ENCODE results near the gene RAI14.

RAI14 gene

DNA sequence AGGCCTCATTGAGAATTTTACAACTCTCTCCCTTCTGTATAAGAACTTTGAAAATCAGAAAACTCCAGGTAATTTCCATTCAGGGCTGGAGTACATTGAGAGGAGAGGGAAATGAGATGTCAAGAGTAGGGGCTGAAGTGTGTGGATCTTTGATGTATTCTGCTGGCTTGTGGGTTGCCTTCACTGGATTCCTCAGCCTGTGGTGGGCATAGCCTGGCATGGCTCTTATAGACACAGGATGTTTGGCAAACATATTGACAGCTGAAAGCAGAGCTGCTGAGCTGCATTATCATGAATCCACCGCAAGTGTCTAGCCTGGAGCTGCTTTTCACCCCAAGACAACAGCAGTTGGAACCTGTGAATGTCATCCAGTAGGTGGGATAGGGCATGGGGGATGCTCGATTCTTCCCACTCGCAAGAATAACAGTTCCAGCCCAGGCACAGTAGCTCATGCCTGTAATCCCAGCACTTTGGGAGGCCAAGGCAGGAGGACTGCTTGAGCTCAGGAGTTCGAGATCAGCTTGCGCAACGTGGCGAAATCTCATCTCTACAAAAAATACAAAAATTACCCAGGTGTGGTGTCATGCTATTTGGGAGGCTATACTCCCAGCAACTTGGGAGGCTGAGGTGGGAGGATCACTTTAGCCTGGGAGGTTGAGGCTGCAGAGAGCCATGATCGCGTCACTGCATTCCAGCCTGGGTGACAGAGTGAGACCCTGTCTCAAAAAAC, 146.9 kb downstream of the RAI14 start:
- TF ChIP-seq, protein P1, sequence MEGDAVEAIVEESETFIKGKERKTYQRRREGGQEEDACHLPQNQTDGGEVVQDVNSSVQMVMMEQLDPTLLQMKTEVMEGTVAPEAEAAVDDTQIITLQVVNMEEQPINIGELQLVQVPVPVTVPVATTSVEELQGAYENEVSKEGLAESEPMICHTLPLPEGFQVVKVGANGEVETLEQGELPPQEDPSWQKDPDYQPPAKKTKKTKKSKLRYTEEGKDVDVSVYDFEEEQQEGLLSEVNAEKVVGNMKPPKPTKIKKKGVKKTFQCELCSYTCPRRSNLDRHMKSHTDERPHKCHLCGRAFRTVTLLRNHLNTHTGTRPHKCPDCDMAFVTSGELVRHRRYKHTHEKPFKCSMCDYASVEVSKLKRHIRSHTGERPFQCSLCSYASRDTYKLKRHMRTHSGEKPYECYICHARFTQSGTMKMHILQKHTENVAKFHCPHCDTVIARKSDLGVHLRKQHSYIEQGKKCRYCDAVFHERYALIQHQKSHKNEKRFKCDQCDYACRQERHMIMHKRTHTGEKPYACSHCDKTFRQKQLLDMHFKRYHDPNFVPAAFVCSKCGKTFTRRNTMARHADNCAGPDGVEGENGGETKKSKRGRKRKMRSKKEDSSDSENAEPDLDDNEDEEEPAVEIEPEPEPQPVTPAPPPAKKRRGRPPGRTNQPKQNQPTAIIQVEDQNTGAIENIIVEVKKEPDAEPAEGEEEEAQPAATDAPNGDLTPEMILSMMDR (IDR thresholded peaks at IDR 0.05; ENCODE audit: control extremely low read depth, extremely low read depth, low read depth, missing control alignments): no peak
- no peak for DNase-seq (ENCODE audit: extremely low spot score)
- POLR2A ChIA-PET: no interaction called here
- CTCF ChIA-PET: interaction anchor here (0.5 to 1.5 kb wide), 4 partner anchors 11 to 279 kb away, joined by 3 to 7 read pairs (median 4); no protein-coding TSS in a partner anchor

DNA sequence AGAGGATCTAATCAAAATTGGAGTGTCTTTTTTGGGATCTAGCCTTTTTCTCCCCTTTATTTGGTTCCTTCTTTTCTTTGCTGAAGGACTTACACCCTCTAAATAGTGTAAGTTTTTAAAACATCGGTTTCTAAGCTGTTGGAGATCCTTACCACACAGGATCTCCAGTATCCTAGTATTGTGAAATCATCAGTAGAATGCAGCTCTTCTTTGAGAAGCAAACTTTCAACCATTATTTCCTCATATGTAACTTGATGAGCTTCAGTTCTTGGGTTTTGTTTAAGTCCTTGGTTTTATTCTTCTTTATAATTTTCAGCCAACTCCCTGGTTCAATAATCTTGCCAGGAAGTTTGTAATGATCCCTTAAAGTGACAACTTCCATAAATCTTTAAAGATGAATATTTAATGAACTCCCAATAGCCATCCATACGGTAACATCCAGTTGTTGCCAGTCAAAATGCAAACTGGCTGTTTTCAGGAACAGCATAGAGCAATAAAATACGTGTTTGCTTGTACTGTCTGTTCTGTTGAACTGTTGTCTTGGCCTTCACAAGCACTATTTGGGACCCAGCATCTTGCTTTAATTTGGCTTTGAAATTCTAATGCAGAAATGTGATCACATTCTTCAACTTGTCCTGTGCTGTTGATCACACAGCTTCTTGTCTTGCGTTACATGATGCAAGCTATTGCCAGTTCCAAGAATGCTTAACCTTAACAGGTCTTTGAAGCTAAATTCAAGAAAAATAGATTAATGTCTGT, 148.0 kb downstream of the RAI14 start:
- CTCF ChIA-PET: interaction anchor here (1.0 to 1.4 kb wide), 4 partner anchors 10 to 281 kb away, joined by 3 to 7 read pairs (median 3); no protein-coding TSS in a partner anchor
- DNase-seq (ENCODE audit: extremely low spot score): no peak
- POLR2A ChIA-PET: no interaction called here
- TF ChIP-seq, protein P1 (IDR thresholded peaks at IDR 0.05; ENCODE audit: control extremely low read depth, extremely low read depth, low read depth, missing control alignments): no peak

DNA sequence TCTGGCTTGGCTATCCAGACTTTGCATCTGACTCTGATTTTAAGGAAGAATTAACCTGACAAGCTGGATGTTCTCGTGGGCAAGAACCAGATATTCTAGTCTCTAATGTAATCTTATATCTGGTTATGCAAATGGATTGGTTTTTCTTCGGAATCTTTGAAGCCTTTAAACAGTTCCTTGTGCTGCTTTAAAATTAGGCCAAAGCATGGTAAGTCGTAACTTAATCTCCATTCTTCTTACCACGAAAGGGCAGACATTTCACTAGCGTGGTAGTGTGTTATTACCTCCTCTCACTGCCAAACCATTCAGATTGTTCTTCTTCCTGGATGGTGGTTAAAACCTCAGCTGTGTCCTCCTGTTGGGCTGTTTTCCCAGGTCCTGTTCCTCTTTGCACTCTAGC, 148.8 kb downstream of the RAI14 start:
- TF ChIP-seq, protein P1 (IDR thresholded peaks at IDR 0.05; ENCODE audit: control extremely low read depth, extremely low read depth, low read depth, missing control alignments): no peak
- no peak for DNase-seq (ENCODE audit: extremely low spot score)
- CTCF ChIA-PET: interaction anchor here (1.0 to 1.3 kb wide), 3 partner anchors 18 to 281 kb away, joined by 3 read pairs; no protein-coding TSS in a partner anchor
- POLR2A ChIA-PET: no interaction called here

DNA sequence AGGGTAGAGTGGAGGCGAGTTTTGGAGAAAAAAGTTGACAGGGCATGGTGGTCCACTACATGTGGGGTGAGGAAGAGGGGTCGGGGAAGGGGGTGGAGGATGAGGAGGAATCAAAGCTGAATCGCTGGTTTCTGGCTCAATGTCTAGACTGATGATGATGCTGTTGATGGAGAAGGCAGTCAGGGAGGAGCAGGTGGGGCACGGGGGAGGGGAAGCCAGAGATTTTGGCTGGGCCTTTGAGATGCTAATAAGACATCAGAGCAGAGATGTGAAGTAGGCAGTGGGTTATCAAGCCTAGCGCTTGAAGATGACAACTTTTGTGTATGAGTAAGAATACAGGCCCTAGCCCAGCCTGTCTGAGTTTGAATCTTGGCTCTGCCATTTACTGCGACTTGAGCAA, 150.4 kb downstream of the RAI14 start:
- TF ChIP-seq, protein P1 (IDR thresholded peaks at IDR 0.05; ENCODE audit: control extremely low read depth, extremely low read depth, low read depth, missing control alignments): no peak
- no peak for DNase-seq (ENCODE audit: extremely low spot score)
- ChIA-PET POLR2A (no interaction called here), CTCF (interaction anchor here (1.2 kb wide), 1 partner anchor 47 kb away, joined by 3 read pairs; no protein-coding TSS in a partner anchor)

DNA sequence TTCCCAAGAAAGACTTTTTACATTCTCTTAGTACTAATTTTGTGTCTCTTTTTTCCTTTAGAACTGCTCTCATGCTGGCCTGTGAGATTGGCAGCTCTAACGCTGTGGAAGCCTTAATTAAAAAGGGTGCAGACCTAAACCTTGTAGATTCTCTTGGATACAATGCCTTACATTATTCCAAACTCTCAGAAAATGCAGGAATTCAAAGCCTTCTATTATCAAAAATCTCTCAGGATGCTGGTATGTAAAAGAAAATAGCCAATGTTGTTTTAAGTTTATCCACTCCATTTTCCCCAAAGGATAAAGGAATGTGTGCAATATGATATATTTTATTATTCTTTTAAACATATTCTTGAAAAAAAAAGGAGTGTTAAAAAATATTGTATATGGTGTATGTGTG, 155.6 kb downstream of the RAI14 start:
- ChIA-PET CTCF (no interaction called here), POLR2A (no interaction called here)
- TF ChIP-seq, protein P1 (IDR thresholded peaks at IDR 0.05; ENCODE audit: control extremely low read depth, extremely low read depth, low read depth, missing control alignments): no peak
- no peak for DNase-seq (ENCODE audit: extremely low spot score)

DNA sequence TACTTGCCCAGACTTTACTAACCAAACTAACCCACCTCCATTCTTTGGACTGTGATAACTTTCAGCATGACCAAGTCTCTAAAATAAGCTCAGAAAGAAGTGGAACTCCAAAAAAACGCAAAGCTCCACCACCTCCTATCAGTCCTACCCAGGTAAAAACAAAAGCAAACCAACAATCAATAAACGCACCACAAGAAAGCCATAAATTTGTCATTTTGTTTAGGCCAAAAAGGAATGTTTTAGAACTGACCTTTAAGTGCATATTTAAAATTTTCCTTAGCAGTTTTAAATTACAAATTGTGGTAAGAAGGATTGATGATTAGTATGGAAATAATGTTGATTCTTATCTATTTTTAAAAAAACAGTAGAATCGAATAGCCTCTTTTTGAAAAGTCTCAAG, 157.4 kb downstream of the RAI14 start:
- ChIA-PET CTCF (interaction anchor here (0.7 to 2.1 kb wide), 6 partner anchors 10 to 49 kb away, joined by 3 to 7 read pairs (median 4); no protein-coding TSS in a partner anchor), POLR2A (no interaction called here)
- TF ChIP-seq, protein P1 (IDR thresholded peaks at IDR 0.05; ENCODE audit: control extremely low read depth, extremely low read depth, low read depth, missing control alignments): no peak
- no peak for DNase-seq (ENCODE audit: extremely low spot score)

Measured in GM10248 (cell line).